ENCODE data around the gene ATP6V0D1. TPM values are rescaled to one million over a fixed set of nuclear protein-coding genes. Genes with fewer than 3 reads are reported as not detected.
A peak's percentile ranks its signal among the peaks of the same experiment; 100 is the strongest.

The ATP6V0D1 gene
- total RNA-seq, 1 experiment from 2014 or later, result 50.5 TPM

DNA sequence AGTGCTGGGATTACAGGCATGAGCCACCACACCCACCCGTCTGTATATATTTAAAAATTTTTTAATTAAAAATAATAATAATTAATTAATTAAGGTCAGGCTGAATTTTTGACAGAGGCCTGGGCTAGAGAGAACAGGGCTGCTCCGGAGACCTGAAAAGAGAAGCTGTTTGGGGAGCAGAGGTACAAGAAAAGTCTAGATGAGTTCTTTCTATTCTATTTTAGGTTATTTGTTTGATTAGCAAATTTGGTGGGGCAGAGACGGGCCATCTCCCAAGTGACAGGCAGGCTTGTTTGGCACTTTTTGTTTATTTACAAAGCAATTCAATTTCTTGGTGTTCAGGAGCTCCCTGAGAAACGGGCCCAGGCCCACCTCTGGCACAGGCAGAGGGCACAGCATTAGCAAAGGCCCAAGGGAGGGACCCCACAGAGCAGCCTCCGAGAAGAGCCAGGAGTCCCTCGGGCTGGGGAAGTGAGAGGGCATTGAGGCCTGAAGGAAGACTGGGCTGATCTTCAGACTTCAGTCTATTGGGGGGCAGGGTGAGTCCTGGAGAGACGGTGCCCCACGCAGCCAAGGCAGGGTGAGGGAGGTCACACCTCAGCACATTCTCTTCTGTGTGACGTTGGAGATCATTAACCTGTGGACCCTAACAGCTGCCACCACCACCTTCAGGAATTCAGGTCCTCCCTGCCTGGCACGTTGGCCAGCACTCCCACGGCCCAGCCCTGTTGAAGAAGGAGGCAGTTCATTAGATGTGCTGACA lies 36.9 kb upstream of the ATP6V0D1 start:
- no peak for DNase-seq (ENCODE audit: unreplicated experiment)
- no peaks in the 10 kb centered on the region for H3K9me3 Mint-ChIP-seq (ENCODE audit: unreplicated experiment)
- ChIA-PET POLR2A (interaction anchor here (0.9 to 1.6 kb wide), 2 partner anchors 12 to 25 kb away, joined by 3 to 6 read pairs; partner anchors contain the start of gene RIPOR1), CTCF (interaction anchor here (0.6 to 1.8 kb wide), 7 partner anchors 14 to 200 kb away, joined by 3 to 9 read pairs (median 4); partner anchors contain the start of gene ATP6V0D1)
- TF ChIP-seq CTCF (IDR thresholded peaks at IDR 0.05; ENCODE audit: unreplicated experiment), result no peak
- no peak overlapping the region for H3K4me3 Mint-ChIP-seq (ENCODE audit: unreplicated experiment)
- intact Hi-C loops (cut with micrococcal nuclease), result no loop called here
- peaks cover 19% of the 10 kb centered on the region for H3K27me3 Mint-ChIP-seq (ENCODE audit: insufficient read depth, unreplicated experiment)
- H3K4me1 Mint-ChIP-seq (ENCODE audit: insufficient read depth, unreplicated experiment), result peaks cover 20% of the 10 kb centered on the region
- no TSS peak for BruUV-seq (replicated peaks)
- H3K36me3 Mint-ChIP-seq (ENCODE audit: insufficient read depth, unreplicated experiment), result no peaks in the 10 kb centered on the region
- H3K27ac Mint-ChIP-seq (ENCODE audit: low read depth, unreplicated experiment), result no peak overlapping the region

DNA sequence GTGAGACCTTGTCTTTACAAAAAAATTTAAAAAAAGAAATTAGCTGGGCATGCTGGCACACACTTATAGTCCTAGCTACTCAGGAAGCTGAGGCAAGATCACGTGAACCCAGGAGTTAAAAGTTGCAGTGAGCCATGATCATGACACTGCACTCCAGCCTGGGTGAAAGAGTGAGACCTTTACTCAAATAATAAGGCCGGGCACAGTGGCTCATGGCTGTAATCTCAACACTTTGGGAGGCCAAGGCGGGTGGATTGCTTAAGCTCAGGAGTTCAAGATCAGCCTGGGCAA lies 36.1 kb upstream of the ATP6V0D1 start:
- H3K4me1 Mint-ChIP-seq (ENCODE audit: insufficient read depth, unreplicated experiment), result peaks cover 20% of the 10 kb centered on the region
- H3K9me3 Mint-ChIP-seq (ENCODE audit: unreplicated experiment), result no peaks in the 10 kb centered on the region
- no peak overlapping the region for H3K4me3 Mint-ChIP-seq (ENCODE audit: unreplicated experiment)
- no peak for TF ChIP-seq CTCF (IDR thresholded peaks at IDR 0.05; ENCODE audit: unreplicated experiment)
- ChIA-PET CTCF (interaction anchor here (0.9 to 1.8 kb wide), 7 partner anchors 30 to 290 kb away, joined by 3 to 9 read pairs (median 4); partner anchors contain the start of gene ATP6V0D1), POLR2A (interaction anchor here (0.9 to 1.6 kb wide), 4 partner anchors 12 to 44 kb away, joined by 3 to 6 read pairs (median 4); partner anchors contain the start of gene RIPOR1)
- no peak overlapping the region for H3K27ac Mint-ChIP-seq (ENCODE audit: low read depth, unreplicated experiment)
- intact Hi-C loops (cut with micrococcal nuclease), result no loop called here
- BruUV-seq (replicated peaks), result no TSS peak
- peaks cover 19% of the 10 kb centered on the region for H3K27me3 Mint-ChIP-seq (ENCODE audit: insufficient read depth, unreplicated experiment)
- no peak for DNase-seq (ENCODE audit: unreplicated experiment)
- H3K36me3 Mint-ChIP-seq (ENCODE audit: insufficient read depth, unreplicated experiment), result no peaks in the 10 kb centered on the region

GRCh38 chr16:67516296-67517154 lies 35.6 kb upstream of the ATP6V0D1 start:
- H3K27me3 Mint-ChIP-seq (ENCODE audit: insufficient read depth, unreplicated experiment), result peaks cover 19% of the 10 kb centered on the region
- no peak overlapping the region for H3K4me3 Mint-ChIP-seq (ENCODE audit: unreplicated experiment)
- H3K9me3 Mint-ChIP-seq (ENCODE audit: unreplicated experiment), result no peaks in the 10 kb centered on the region
- POLR2A ChIA-PET, result interaction anchor here (0.6 to 2.7 kb wide), 6 partner anchors 13 to 135 kb away, joined by 3 to 21 read pairs (median 4); partner anchors contain the start of genes ATP6V0D1 and RIPOR1
- CTCF ChIA-PET, result interaction anchor here (0.6 to 3.3 kb wide), 11 partner anchors 10 to 300 kb away, joined by 3 to 69 read pairs (median 4); partner anchors contain the start of gene ATP6V0D1
- TF ChIP-seq CTCF (IDR thresholded peaks at IDR 0.05; ENCODE audit: unreplicated experiment), result no peak
- H3K36me3 Mint-ChIP-seq (ENCODE audit: insufficient read depth, unreplicated experiment), result no peaks in the 10 kb centered on the region
- intact Hi-C loops (cut with micrococcal nuclease), result no loop called here
- DNase-seq (ENCODE audit: unreplicated experiment), result peak; percentile 58
- no TSS peak for BruUV-seq (replicated peaks)
- peak overlapping the region; percentile 55 for H3K27ac Mint-ChIP-seq (ENCODE audit: low read depth, unreplicated experiment)
- peaks cover 20% of the 10 kb centered on the region for H3K4me1 Mint-ChIP-seq (ENCODE audit: insufficient read depth, unreplicated experiment)
